ENCODE results near the gene NAE1.

The NAE1 gene

DNA sequence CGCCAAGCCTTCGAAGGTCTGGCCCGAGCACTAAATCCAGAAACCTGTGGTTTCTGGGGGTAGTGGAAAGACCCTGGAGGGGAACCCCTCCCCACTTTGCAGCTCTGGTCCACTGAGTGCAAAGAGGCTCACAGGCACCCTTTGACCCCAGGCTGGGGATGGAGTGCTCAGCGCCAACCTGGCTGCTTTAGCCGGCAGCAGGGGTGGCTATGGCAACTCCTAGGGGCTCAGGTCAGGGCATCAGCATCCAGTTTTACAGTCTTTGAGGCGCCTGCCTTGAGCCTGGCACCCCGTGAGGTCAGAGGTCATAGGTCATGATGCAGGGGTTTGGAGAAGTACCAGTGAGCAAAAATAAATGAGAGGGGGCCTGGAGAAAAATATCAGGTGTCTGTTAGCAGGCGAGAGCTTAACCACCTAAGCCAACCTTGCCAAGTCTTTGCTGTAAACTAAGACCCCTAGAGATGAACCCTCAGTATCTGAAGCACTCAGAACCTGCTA lies 31.3 kb upstream of the NAE1 start:
- no peaks in the 10 kb centered on the region for H3K4me1 ChIP-seq (ENCODE audit: insufficient read depth, low read length, poor library complexity, severe bottlenecking)
- no peaks in the 10 kb centered on the region for H4K20me1 ChIP-seq (ENCODE audit: insufficient read depth, low read length, poor library complexity, severe bottlenecking)
- H3K27me3 ChIP-seq (ENCODE audit: insufficient read depth, low read length, poor library complexity, severe bottlenecking) = no peaks in the 10 kb centered on the region
- no peak overlapping the region for H2AFZ ChIP-seq (ENCODE audit: low read length)
- no peaks in the 10 kb centered on the region for H3K9me3 ChIP-seq (ENCODE audit: insufficient read depth, low read depth, low read length)
- H3K9me2 ChIP-seq (replicated peaks; ENCODE audit: low read depth, low read length) = no peaks in the 10 kb centered on the region
- no peaks in the 10 kb centered on the region for H3K36me3 ChIP-seq (ENCODE audit: insufficient read depth, low read length)
- H3K9ac ChIP-seq (ENCODE audit: low read depth, low read length, poor library complexity, severe bottlenecking) = no peak overlapping the region
- no peaks in the 10 kb centered on the region for H3F3A ChIP-seq (ENCODE audit: low read depth)
- no peak overlapping the region for H3K4me3 ChIP-seq (ENCODE audit: low read length, poor library complexity, severe bottlenecking)
- H3K79me2 ChIP-seq (ENCODE audit: insufficient read depth, low read length) = no peaks in the 10 kb centered on the region
- no peak overlapping the region for H3K4me2 ChIP-seq (ENCODE audit: low read depth, low read length, poor library complexity, severe bottlenecking)
- TF ChIP-seq, protein P1, sequence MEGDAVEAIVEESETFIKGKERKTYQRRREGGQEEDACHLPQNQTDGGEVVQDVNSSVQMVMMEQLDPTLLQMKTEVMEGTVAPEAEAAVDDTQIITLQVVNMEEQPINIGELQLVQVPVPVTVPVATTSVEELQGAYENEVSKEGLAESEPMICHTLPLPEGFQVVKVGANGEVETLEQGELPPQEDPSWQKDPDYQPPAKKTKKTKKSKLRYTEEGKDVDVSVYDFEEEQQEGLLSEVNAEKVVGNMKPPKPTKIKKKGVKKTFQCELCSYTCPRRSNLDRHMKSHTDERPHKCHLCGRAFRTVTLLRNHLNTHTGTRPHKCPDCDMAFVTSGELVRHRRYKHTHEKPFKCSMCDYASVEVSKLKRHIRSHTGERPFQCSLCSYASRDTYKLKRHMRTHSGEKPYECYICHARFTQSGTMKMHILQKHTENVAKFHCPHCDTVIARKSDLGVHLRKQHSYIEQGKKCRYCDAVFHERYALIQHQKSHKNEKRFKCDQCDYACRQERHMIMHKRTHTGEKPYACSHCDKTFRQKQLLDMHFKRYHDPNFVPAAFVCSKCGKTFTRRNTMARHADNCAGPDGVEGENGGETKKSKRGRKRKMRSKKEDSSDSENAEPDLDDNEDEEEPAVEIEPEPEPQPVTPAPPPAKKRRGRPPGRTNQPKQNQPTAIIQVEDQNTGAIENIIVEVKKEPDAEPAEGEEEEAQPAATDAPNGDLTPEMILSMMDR (conservative IDR thresholded peaks at IDR 0.05; ENCODE audit: low read length) = no peak
- TF ChIP-seq EZH2phosphoT487 (IDR thresholded peaks at IDR 0.05; ENCODE audit: borderline replicate concordance) = no peak

DNA sequence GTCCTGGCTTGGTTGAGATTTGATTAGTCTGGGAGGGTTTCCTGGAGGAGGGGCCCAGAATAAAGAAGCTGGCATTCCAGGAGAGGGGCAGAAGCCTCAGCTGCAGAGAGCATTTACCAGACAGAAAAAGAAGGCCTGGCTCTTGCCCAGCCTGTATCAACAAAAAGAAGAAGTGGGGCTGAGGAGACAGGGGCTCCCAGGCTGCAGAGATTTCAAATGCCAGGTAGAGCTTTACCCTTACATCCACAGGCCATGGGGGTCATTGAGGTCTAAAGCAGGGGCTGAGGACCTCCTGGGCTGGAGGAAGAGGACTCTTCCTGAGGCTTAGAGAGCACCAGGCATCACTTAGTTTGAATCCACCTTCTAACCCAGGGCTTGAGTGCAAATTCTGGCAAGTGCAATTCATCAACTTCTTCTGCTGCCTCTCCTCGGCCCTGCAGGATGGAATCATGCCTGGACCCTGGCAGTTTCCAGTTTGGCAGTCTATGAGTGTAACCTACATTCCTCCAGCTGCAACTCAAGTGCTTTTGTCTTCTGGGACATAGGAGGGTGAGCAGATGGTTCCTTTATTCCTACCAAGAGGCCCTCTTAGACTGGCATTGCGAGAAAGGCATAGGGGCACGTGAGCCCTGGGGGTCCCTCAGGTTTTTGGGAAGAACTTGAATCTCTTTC lies 28.8 kb upstream of the NAE1 start:
- no peaks in the 10 kb centered on the region for H3K79me2 ChIP-seq (ENCODE audit: insufficient read depth, low read length)
- H3F3A ChIP-seq (ENCODE audit: low read depth) = no peaks in the 10 kb centered on the region
- no peaks in the 10 kb centered on the region for H3K36me3 ChIP-seq (ENCODE audit: insufficient read depth, low read length)
- H3K9ac ChIP-seq (ENCODE audit: low read depth, low read length, poor library complexity, severe bottlenecking) = no peak overlapping the region
- no peaks in the 10 kb centered on the region for H3K9me2 ChIP-seq (replicated peaks; ENCODE audit: low read depth, low read length)
- H3K27me3 ChIP-seq (ENCODE audit: insufficient read depth, low read length, poor library complexity, severe bottlenecking) = no peaks in the 10 kb centered on the region
- H2AFZ ChIP-seq (ENCODE audit: low read length) = no peak overlapping the region
- H4K20me1 ChIP-seq (ENCODE audit: insufficient read depth, low read length, poor library complexity, severe bottlenecking) = no peaks in the 10 kb centered on the region
- no peaks in the 10 kb centered on the region for H3K9me3 ChIP-seq (ENCODE audit: insufficient read depth, low read depth, low read length)
- no peaks in the 10 kb centered on the region for H3K4me1 ChIP-seq (ENCODE audit: insufficient read depth, low read length, poor library complexity, severe bottlenecking)
- H3K4me3 ChIP-seq (ENCODE audit: low read length, poor library complexity, severe bottlenecking) = no peak overlapping the region
- TF ChIP-seq, protein P1 (conservative IDR thresholded peaks at IDR 0.05; ENCODE audit: low read length) = no peak
- no peak for TF ChIP-seq EZH2phosphoT487 (IDR thresholded peaks at IDR 0.05; ENCODE audit: borderline replicate concordance)
- H3K4me2 ChIP-seq (ENCODE audit: low read depth, low read length, poor library complexity, severe bottlenecking) = no peak overlapping the region

DNA sequence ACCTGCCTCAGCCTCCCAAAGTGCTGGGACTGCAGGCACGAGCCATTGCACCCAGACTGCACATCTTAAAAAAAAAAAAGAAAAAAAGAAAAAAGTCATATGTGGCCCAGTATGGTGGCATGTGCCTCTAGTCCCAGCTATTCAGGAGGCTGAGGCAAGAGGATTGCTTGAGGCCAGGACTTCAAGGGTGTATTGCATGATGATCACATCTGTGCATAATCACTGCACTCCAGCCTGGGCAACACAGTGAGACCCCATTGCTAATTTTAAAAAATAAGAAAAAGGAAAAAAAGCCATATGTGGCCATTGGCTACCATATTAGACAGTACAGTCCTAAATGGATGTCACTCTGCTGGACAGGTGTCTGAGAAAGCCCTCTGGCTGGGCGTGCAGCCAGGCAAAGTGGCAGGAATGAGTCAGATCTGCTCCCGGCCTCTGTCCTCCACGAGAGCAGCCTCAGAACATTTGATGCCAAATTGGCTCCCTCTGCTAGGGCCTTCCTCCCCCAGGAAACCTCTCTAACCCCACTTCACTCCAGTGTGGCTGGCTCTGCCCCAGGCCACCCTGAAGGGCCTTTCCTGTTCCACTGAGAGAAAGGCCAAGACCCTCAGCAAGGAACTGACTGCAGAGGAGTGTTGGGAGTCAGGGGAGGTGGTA lies 28.1 kb upstream of the NAE1 start:
- Histone ChIP-seq H3K9ac (ENCODE audit: low read depth, low read length, poor library complexity, severe bottlenecking) (no peak overlapping the region), H4K20me1 (ENCODE audit: insufficient read depth, low read length, poor library complexity, severe bottlenecking) (no peaks in the 10 kb centered on the region), H3K4me2 (ENCODE audit: low read depth, low read length, poor library complexity, severe bottlenecking) (no peak overlapping the region), H2AFZ (ENCODE audit: low read length) (no peak overlapping the region), H3K4me1 (ENCODE audit: insufficient read depth, low read length, poor library complexity, severe bottlenecking) (no peaks in the 10 kb centered on the region), H3F3A (ENCODE audit: low read depth) (no peaks in the 10 kb centered on the region), H3K4me3 (ENCODE audit: low read length, poor library complexity, severe bottlenecking) (no peak overlapping the region), H3K9me3 (ENCODE audit: insufficient read depth, low read depth, low read length) (no peaks in the 10 kb centered on the region), H3K9me2 (replicated peaks; ENCODE audit: low read depth, low read length) (no peaks in the 10 kb centered on the region), H3K36me3 (ENCODE audit: insufficient read depth, low read length) (no peaks in the 10 kb centered on the region), H3K79me2 (ENCODE audit: insufficient read depth, low read length) (no peaks in the 10 kb centered on the region), H3K27me3 (ENCODE audit: insufficient read depth, low read length, poor library complexity, severe bottlenecking) (no peaks in the 10 kb centered on the region)
- TF ChIP-seq EZH2phosphoT487 (IDR thresholded peaks at IDR 0.05; ENCODE audit: borderline replicate concordance) = no peak
- TF ChIP-seq, protein P1 (conservative IDR thresholded peaks at IDR 0.05; ENCODE audit: low read length) = no peak
